ENCODE data around the gene ATP6V1E1.

GRCh38 chr22:17628406-17629172 is at the start of gene ATP6V1E1:
- TF ChIP-seq CTCF (conservative IDR thresholded peaks at IDR 0.05 in 1 of 2, IDR thresholded peaks at IDR 0.05 in 1 of 2; ENCODE audit: low read depth in 1 of 2, low read length in 2 of 2) (no peak), EZH2 (IDR thresholded peaks at IDR 0.05; ENCODE audit: low read length, missing control alignments) (no peak)

Measured in fibroblast of lung (primary cell).